SU-DHL-6 (cell line): Measurements from ENCODE around the gene THUMPD3.

ENCODE experiments used
- H2AFZ ChIP-seq: fragments of 200-600 bp; sonication (generic); 2 replicates; pipeline ENCODE4 v1.6.1; 2014; ENCODE audit warnings: low read depth, mild to moderate bottlenecking, moderate library complexity, mixed read lengths, antibody characterized with exemption, low read length; ENCODE audit not compliant: severe bottlenecking
- H3F3A ChIP-seq: fragments of 200-600 bp; shearing (Covaris generic); 2 replicates; pipeline ENCODE4 v1.6.0; 2016; ENCODE audit warnings: antibody characterized with exemption, mild to moderate bottlenecking; ENCODE audit not compliant: insufficient read depth
- H3K27ac ChIP-seq: fragments of 200-600 bp; sonication (generic); 2 replicates; pipeline ENCODE4 v1.5.1; 2016; ENCODE audit warnings: low read depth, mild to moderate bottlenecking, low read length, moderate library complexity, mixed read lengths
- H3K27me3 ChIP-seq: fragments of 200-600 bp; sonication (generic), shearing (Covaris generic); 2 replicates; pipeline ENCODE4 v1.6.0; 2014; ENCODE audit warnings: mild to moderate bottlenecking, low read length
- H3K36me3 ChIP-seq: fragments of 200-600 bp; sonication (generic); 2 replicates; pipeline ENCODE4 v1.6.1; 2014; ENCODE audit warnings: mild to moderate bottlenecking, low read length, mixed read lengths
- H3K4me2 ChIP-seq: fragments of 300-600, 200-600 bp; shearing (Covaris generic), sonication (generic); 2 replicates; pipeline ENCODE4 v1.6.0; 2014; ENCODE audit warnings: low read length, low read depth, mild to moderate bottlenecking; ENCODE audit not compliant: poor library complexity, severe bottlenecking
- H3K4me3 ChIP-seq: fragments of 200-600 bp; sonication (generic); 2 replicates; pipeline ENCODE4 v1.5.1; 2014; ENCODE audit warnings: antibody characterized with exemption, low read length, mild to moderate bottlenecking, mixed read lengths; ENCODE audit not compliant: insufficient read depth, poor library complexity, severe bottlenecking
- H3K79me2 ChIP-seq: fragments of 200-600 bp; sonication (generic); 2 replicates; pipeline ENCODE4 v1.6.1; 2014; ENCODE audit warnings: mild to moderate bottlenecking, low read length, moderate library complexity; ENCODE audit not compliant: insufficient read depth
- H3K9ac ChIP-seq: fragments of 200-600 bp; sonication (generic); 2 replicates; pipeline ENCODE4 v1.7.0; 2014; ENCODE audit warnings: mild to moderate bottlenecking, low read length
- H3K9me2 ChIP-seq: fragments of 200-600 bp; sonication (generic); replicated peaks from 2 replicates; pipeline ENCODE4 v1.6.1; 2014; ENCODE audit warnings: low read length; ENCODE audit not compliant: insufficient read depth
- H3K9me3 ChIP-seq: fragments of 200-600 bp; sonication (generic); 2 replicates; pipeline ENCODE4 v1.6.1; 2014; ENCODE audit warnings: low read length, mixed read lengths; ENCODE audit not compliant: insufficient read depth
- H4K20me1 ChIP-seq: fragments of 200-600 bp; sonication (generic); 2 replicates; pipeline ENCODE4 v1.6.1; 2014; ENCODE audit warnings: low read depth, mild to moderate bottlenecking, antibody characterized with exemption, low read length, moderate library complexity, mixed read lengths
- EZH2phosphoT487 ChIP-seq: fragments of 200-600 bp; sonication (generic), shearing (Covaris generic); conservative IDR thresholded peaks from 2 replicates; pipeline ENCODE4 v1.6.1; 2018; ENCODE audit warnings: mild to moderate bottlenecking, antibody characterized with exemption, low read length, moderate library complexity, mixed read lengths
- TF ChIP-seq, protein P1 (sequence below): fragments of 200-600 bp; sonication (generic); IDR thresholded peaks from one replicate; pipeline ENCODE4 v1.5.1; 2017; ENCODE audit warnings: antibody characterized with exemption, mild to moderate bottlenecking, low read length, moderate library complexity; ENCODE audit not compliant: insufficient read depth, poor library complexity, severe bottlenecking

The THUMPD3 gene

DNA sequence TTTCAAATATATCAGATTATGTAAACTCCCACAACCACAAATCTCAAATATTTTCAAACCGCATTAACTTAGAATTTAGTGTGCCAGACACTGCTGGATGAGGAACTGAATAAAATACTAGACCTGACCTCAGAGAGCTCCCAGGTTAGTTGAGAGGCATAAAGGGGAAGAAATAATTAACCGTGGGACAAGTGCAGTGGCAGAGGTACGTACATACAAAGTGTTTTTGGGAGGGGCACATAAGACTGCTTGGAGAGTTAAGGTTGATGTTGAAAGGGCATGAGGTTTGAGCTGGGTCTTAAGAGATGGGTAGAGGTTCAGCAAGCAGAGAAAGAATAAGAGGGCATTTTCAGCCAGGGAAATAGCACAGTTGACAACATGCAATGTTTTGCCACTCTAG, 17.2 kb downstream of the THUMPD3 start:
- Histone ChIP-seq H3F3A (peaks cover 37% of the 10 kb centered on the region), H4K20me1 (no peaks in the 10 kb centered on the region), H3K36me3 (peaks cover 17% of the 10 kb centered on the region; the same call in 1 of the 2 replicates), H3K9me2 (no peaks in the 10 kb centered on the region), H3K4me3 (no peak overlapping the region), H3K27me3 (no peaks in the 10 kb centered on the region), H3K27ac (no peak overlapping the region), H3K4me2 (no peak overlapping the region), H3K79me2 (no peaks in the 10 kb centered on the region), H3K9me3 (no peaks in the 10 kb centered on the region), H2AFZ (no peak overlapping the region), H3K9ac (no peak overlapping the region)
- no peak for TF ChIP-seq EZH2phosphoT487
- TF ChIP-seq, protein P1, sequence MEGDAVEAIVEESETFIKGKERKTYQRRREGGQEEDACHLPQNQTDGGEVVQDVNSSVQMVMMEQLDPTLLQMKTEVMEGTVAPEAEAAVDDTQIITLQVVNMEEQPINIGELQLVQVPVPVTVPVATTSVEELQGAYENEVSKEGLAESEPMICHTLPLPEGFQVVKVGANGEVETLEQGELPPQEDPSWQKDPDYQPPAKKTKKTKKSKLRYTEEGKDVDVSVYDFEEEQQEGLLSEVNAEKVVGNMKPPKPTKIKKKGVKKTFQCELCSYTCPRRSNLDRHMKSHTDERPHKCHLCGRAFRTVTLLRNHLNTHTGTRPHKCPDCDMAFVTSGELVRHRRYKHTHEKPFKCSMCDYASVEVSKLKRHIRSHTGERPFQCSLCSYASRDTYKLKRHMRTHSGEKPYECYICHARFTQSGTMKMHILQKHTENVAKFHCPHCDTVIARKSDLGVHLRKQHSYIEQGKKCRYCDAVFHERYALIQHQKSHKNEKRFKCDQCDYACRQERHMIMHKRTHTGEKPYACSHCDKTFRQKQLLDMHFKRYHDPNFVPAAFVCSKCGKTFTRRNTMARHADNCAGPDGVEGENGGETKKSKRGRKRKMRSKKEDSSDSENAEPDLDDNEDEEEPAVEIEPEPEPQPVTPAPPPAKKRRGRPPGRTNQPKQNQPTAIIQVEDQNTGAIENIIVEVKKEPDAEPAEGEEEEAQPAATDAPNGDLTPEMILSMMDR = no peak

DNA sequence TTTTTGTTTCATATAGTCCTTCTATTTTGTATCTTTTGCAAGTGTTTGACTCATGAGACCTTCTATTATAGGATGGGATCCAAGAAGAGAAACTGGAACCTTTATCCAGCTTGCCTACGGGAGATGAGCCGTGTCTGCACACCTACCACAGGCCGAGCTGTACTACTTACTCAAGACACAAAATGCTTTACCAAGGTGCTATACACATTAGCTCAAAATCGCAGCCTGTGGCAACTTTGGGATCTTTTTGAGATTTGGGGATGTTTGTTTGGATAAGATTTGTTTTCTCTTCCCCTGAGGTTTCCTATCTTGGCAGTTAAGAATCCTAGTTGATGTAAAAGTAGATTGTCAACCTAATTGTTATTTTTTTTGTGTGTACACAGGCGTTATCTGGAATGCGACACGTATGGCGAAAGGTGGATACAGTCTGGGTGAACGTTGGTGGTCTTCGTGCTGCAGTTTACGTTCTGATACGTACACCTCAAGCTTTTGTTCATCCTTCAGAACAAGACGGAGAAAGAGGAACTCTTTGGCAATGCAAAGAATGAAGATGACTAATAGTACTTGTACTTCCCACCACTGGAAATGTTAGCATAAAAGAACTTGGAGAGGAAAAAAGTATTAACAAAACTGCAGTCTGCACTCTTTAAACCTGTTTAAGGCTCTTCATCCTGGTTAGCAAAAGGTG, 21.4 kb downstream of the THUMPD3 start:
- Histone ChIP-seq H3F3A (peaks cover 77% of the 10 kb centered on the region), H3K36me3 (peaks cover 35% of the 10 kb centered on the region), H2AFZ (no peak overlapping the region), H3K9ac (no peak overlapping the region), H3K4me3 (no peak overlapping the region), H3K9me2 (no peaks in the 10 kb centered on the region), H3K27ac (no peak overlapping the region), H3K9me3 (no peaks in the 10 kb centered on the region), H4K20me1 (peaks cover 7% of the 10 kb centered on the region; the same call in 1 of the 2 replicates), H3K27me3 (no peaks in the 10 kb centered on the region), H3K4me2 (no peak overlapping the region), H3K79me2 (peaks cover 5% of the 10 kb centered on the region; the same call in 1 of the 2 replicates)
- no peak for TF ChIP-seq EZH2phosphoT487

DNA sequence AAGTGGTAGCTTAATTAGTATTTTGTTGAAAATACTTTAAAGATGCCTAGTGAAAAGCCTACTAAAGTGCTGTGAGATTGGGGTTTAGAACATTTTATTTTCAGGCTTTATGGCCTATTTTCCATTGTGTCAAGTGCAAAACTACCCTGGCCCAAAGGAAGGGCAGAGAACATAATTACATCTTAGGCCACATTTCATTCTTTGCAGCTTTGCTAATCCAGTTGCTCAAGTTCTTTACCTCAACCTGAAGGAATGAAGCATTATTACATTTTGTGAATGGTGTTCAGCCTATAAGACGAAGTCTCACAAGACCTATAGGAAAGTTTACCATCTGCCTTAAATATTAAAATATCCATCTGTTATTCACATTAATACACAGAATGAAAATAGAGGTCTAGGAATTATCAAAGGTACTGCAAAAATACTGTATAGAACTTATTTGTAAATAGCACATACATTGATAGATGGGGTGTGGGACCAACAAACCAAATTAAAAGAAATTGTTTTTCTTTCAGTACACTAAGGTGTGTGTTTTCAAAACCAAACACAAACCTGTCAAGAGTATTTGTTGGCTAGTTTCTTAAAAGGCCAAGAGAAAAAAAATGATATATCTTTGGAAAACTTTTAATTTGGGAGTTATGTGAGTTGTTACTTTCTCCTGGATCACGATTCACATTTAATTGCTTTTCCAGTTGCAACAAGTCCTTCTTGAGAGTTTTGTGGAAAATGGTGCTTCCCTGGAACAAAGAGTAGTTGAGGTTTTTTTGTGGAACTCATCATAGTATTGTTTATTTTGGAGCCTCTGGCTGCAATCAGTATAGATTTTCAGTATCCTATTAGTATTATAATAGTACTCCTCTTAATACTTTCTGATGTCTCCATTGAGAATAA, 22.6 kb downstream of the THUMPD3 start:
- Histone ChIP-seq H3K27ac (no peak overlapping the region), H3K4me2 (no peak overlapping the region), H3F3A (peaks cover 76% of the 10 kb centered on the region), H3K9me3 (no peaks in the 10 kb centered on the region), H4K20me1 (peaks cover 10% of the 10 kb centered on the region; the same call in 1 of the 2 replicates), H3K9me2 (no peaks in the 10 kb centered on the region), H3K4me3 (no peak overlapping the region), H3K36me3 (peaks cover 47% of the 10 kb centered on the region), H3K9ac (no peak overlapping the region), H3K79me2 (peaks cover 8% of the 10 kb centered on the region), H3K27me3 (no peaks in the 10 kb centered on the region), H2AFZ (no peak overlapping the region)
- TF ChIP-seq EZH2phosphoT487 = no peak
- TF ChIP-seq, protein P1 = no peak
